ENCODE results near the gene SIRT4. TPM values are rescaled to one million over a fixed set of nuclear protein-coding genes. Genes with fewer than 3 reads are reported as not detected.

The SIRT4 gene
- total RNA-seq, 4 donors from 2014 or later = 2.5 to 13.2 (median 6.7) TPM

DNA sequence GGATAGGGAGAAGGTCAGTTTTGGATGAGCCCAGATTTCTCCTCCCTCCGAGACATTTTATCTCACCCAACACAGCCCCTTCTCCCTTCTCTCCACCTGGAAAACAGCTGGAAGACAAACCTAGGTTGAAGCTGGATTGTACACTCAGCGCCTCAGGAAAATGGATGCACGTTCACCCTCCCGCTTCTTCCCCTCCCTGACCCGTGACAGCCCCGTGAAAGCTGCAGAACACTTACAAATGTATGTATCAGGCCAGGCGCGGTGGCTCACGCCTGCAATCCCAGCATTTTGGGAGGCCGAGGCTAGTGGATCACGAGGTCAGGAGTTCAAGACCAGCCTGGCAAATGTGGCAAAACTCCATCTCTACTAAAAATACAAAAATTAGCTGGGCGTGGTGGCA is 14.6 kb upstream of the SIRT4 start:
- TF ChIP-seq, protein P1, sequence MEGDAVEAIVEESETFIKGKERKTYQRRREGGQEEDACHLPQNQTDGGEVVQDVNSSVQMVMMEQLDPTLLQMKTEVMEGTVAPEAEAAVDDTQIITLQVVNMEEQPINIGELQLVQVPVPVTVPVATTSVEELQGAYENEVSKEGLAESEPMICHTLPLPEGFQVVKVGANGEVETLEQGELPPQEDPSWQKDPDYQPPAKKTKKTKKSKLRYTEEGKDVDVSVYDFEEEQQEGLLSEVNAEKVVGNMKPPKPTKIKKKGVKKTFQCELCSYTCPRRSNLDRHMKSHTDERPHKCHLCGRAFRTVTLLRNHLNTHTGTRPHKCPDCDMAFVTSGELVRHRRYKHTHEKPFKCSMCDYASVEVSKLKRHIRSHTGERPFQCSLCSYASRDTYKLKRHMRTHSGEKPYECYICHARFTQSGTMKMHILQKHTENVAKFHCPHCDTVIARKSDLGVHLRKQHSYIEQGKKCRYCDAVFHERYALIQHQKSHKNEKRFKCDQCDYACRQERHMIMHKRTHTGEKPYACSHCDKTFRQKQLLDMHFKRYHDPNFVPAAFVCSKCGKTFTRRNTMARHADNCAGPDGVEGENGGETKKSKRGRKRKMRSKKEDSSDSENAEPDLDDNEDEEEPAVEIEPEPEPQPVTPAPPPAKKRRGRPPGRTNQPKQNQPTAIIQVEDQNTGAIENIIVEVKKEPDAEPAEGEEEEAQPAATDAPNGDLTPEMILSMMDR (IDR thresholded peaks at IDR 0.05 in 4 of 5, conservative IDR thresholded peaks at IDR 0.05 in 1 of 5) = no peak
- TF ChIP-seq POLR2A (IDR thresholded peaks at IDR 0.05) = no peak

DNA sequence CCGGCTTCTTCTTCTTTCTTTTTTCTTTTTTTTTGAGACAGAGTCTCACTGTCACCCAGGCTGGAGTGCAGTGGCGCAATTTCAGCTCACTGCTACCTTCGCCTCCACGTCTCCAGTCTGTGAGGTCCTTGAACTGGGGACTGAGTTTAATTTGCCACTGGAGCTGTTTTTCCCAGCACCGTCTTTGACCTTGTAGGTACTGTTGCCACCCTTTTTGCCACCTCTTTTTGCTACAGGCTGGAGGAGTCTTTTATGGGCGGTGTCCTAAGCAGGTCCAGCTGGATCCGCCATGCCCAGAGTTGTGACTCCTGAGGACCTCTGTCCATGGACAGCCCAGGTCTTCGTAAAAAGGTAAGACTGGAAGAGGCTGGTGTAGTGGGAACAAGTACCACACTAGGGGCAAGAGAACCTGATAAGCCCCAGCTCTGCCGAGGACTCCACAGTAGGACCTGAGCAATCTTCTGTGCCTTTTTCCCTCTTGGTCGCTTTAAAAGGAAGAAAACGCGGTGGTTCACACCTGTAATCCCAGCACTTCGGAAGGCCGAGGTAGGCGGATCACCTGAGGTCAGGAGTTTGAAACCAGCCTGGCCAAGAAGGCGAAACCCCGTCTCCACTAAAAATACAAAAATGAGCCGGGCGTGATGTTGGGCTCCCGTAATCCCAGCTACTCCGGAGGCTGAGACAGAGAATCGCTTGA is 11.4 kb upstream of the SIRT4 start:
- TF ChIP-seq POLR2A (IDR thresholded peaks at IDR 0.05) = no peak
- TF ChIP-seq, protein P1 (IDR thresholded peaks at IDR 0.05 in 4 of 5, conservative IDR thresholded peaks at IDR 0.05 in 1 of 5) = no peak
- no peaks in the 10 kb centered on the region for H3K9me3 ChIP-seq
- peak overlapping the region; percentile 30 to 84 (median 66) for H3K4me3 ChIP-seq
- ATAC-seq (peak in 1 of 2 donors; percentile 5), DNase-seq (peak in 1 of 2 donors; percentile 41)
- in situ Hi-C loops (cut with MboI; ENCODE audit: low sequenced_read_pairs in 4 of 4) = no loop called here
- H3K27ac ChIP-seq = peak overlapping the region; percentile 92 to 97 (median 96)
- H3K4me1 ChIP-seq = peaks cover 0 to 5% of the 10 kb centered on the region in 2 donors
- H3K36me3 ChIP-seq = no peaks in the 10 kb centered on the region
- intact Hi-C loops (cut with DNase I; ENCODE audit: low total_unique reads) = loop anchor here (1.0 to 10.0 kb wide), 4 partner anchors 60 to 1337 kb away; partner anchors contain the start of genes ORAI1, RAB35 and SPPL3
- no peaks in the 10 kb centered on the region for H3K27me3 ChIP-seq

More for the DNA sequence above, 14.6 kb upstream of the SIRT4 start:
- Histone ChIP-seq H3K27ac (no peak overlapping the region), H3K4me1 (no peaks in the 10 kb centered on the region), H3K27me3 (no peaks in the 10 kb centered on the region), H3K4me3 (no peak overlapping the region), H3K9me3 (no peaks in the 10 kb centered on the region), H3K36me3 (no peaks in the 10 kb centered on the region)
- intact Hi-C loops (cut with DNase I; ENCODE audit: low total_unique reads) = no loop called here
- ATAC-seq (no peak), DNase-seq (no peak)
- in situ Hi-C loops (cut with MboI; ENCODE audit: low sequenced_read_pairs in 4 of 4) = no loop called here

DNA sequence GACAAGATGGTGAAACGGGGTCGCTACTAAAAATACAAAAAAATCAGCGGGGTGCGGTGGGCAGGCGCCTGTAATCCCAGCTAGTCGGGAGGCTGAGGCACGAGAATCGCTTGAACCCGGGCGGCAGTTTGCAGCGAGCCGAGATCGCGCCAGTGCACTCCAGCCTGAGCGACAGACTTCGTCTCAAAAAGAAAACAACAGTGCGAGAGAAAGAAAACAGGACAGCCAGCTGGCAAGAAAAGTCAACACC is 9.8 kb upstream of the SIRT4 start:
- TF ChIP-seq POLR2A (IDR thresholded peaks at IDR 0.05) = no peak
- TF ChIP-seq, protein P1 (IDR thresholded peaks at IDR 0.05 in 4 of 5, conservative IDR thresholded peaks at IDR 0.05 in 1 of 5) = no peak
- Histone ChIP-seq H3K4me1 (peaks cover 0 to 5% of the 10 kb centered on the region in 2 donors), H3K4me3 (peak overlapping the region; percentile 55 to 84 (median 78)), H3K27me3 (no peaks in the 10 kb centered on the region), H3K27ac (peak overlapping the region; percentile 92 to 97 (median 96)), H3K9me3 (no peaks in the 10 kb centered on the region), H3K36me3 (no peaks in the 10 kb centered on the region)
- in situ Hi-C loops (cut with MboI; ENCODE audit: low sequenced_read_pairs in 4 of 4) = no loop called here
- no peak for DNase-seq
- intact Hi-C loops (cut with DNase I; ENCODE audit: low total_unique reads) = loop anchor here (2.0 to 10.0 kb wide), 5 partner anchors 28 to 1335 kb away; partner anchors contain the start of genes ORAI1, PXN, RAB35 and RPLP0
- ATAC-seq = peak; percentile 4 to 6

DNA sequence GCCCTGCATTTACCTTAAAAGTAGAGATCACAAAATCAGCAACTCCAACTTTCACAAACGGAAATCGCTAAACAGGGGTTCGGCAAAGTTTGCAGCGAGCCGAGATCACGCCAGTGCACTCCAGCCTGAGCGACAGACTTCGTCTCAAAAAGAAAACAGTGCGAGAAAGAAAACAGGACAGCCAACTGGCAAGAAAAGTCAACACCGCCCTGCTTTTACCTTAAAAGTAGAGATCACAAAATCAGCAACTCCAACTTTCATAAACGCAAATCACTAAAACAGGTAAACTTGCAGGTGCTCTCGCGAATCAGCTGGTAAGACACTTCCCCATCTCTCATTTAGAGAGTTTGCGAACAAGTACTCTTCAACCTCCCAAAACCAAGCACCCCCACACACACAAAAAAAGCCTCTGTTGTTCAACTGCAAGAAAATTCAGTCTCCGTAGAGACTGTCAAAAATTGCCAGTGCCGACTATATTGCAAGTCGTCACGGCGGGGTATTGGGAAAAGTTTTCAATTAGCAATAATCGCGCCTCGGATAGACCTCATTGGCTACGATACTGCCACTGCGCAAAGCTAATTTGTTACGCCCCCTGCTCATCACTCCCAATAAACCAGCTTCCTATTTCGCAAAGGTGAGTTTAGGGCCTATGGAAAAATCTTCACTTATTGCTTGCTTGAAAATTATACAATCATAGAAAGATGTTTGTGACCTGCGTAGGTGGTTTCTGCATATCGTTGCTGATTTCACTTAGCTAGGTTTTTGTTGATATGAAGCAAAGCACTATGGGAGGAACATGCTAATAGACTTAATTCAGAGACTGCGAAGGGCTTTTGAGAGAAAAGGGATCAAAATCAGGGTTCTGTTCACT is 9.2 kb upstream of the SIRT4 start, which contains the start of gene RNU4-1:
Gene RNU4-1 (minus strand): TSS at position 577 of the 871 bp plus-strand sequence.
- intact Hi-C loops (cut with DNase I; ENCODE audit: low total_unique reads) = loop anchor here (1.0 to 10.0 kb wide), 6 partner anchors 24 to 1334 kb away; partner anchors contain the start of genes ORAI1, PXN, RAB35 and RPLP0
- H3K4me3 ChIP-seq = peak within 1 kb of the TSS; percentile 55 to 84 (median 78)
- in situ Hi-C loops (cut with MboI; ENCODE audit: low sequenced_read_pairs in 4 of 4) = no loop called here
- H3K27me3 ChIP-seq = no peaks in the 10 kb centered on the region
- H3K4me1 ChIP-seq = peaks cover 0 to 5% of the 10 kb centered on the region in 2 donors
- TF ChIP-seq POLR2A (IDR thresholded peaks at IDR 0.05) = peak; percentile 85 to 86
- TF ChIP-seq, protein P1 (IDR thresholded peaks at IDR 0.05 in 4 of 5, conservative IDR thresholded peaks at IDR 0.05 in 1 of 5) = no peak
- peak within 1 kb of the TSS; percentile 92 to 97 (median 96) for H3K27ac ChIP-seq
- DNase-seq = peak; percentile 62 to 72
- peak; percentile 38 to 42 for ATAC-seq
- H3K36me3 ChIP-seq = no peaks in the 10 kb centered on the region
- H3K9me3 ChIP-seq = no peaks in the 10 kb centered on the region

All from gastrocnemius medialis (tissue), 4 donors.